HG03159 (cell line): ENCODE measurements around the gene LCN10.

Source experiments
- ATAC-seq: cut with Tn5 transposase; IDR thresholded peaks from one replicate; pipeline ENCODE4 v1.9.1; 2021; ENCODE audit warnings: mild to moderate bottlenecking, moderate library complexity; ENCODE audit not compliant: unreplicated experiment

Gene LCN10

DNA sequence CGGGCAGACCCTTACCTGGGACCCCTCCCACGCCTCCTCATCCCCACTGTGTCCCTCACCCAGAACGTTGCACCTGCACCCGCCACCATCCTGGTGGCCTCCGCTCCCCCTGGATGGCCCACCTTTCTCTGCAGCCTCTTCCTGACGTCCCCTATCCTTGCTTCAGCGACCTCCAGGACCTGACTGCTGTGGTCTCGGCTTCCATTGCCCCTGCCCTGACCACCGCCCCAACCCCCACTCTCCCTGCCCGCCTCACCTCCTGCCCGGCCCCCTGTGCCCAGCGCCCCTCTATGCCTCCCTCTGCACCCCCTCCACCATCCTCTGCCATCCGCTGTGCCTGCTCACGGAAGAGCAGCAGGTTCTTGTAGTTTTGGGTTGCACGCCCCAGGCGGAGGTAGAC is 2.2 kb downstream of the LCN10 start:
- no peak for ATAC-seq

DNA sequence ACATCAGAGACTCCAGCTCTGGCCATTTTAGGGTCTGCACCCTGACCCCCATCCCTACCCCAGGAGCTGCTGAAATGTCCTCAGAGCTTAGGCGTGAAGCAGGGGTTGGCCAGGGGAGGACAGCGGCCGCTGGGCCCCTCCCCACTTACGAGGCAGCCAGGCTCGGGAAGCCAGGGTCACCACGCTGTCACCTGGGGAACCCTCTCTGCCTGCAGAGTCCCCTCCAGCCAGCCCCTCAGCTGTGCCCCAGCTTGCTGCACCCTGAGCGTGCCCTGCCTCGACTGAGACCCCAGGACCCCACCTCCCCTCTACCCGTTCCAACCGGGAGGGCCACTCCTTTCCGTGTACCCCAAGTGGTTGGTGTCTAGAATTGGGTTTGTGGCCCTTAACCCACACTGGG is 2.7 kb downstream of the LCN10 start:
- ATAC-seq: no peak

DNA sequence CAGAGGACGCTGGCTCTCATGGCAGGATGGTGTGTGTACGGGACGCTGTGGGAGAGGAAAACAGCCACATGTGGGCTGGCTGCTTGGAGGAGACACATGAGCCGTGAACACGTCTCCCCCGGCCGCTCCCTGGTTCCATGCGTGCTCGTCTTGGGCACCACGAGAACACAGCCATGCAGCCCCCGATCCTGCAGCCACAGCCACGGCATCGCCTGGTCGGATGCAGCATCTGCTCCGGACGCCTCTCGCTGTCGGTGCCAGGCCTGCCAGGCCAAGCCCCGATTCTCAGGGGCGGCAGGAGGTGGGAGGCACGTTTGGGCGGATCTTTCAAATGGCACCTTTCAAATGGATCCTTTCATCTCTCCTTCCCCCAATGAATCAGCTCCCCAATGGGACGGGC is 3.2 kb downstream of the LCN10 start:
- ATAC-seq: no peak

DNA sequence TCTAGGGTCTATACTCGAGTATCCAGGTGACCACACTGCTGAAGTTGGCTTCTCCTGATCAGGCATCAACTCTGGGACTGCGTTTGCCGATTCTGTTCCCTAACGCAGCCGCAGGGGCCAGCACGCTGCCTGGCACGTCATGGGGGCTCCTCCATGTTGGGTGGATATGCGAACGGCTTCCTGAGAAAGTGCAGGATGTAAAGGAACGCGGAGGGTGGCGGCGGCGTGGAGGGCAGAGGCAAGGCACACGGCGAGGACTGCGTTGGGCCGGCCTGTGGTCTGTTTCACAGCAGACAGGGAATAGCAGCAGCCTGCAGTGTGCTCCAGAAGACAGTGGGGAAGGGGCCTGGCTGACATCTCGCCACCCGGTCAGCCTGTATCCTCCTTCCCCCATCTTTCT is 3.8 kb downstream of the LCN10 start:
- ATAC-seq: no peak

DNA sequence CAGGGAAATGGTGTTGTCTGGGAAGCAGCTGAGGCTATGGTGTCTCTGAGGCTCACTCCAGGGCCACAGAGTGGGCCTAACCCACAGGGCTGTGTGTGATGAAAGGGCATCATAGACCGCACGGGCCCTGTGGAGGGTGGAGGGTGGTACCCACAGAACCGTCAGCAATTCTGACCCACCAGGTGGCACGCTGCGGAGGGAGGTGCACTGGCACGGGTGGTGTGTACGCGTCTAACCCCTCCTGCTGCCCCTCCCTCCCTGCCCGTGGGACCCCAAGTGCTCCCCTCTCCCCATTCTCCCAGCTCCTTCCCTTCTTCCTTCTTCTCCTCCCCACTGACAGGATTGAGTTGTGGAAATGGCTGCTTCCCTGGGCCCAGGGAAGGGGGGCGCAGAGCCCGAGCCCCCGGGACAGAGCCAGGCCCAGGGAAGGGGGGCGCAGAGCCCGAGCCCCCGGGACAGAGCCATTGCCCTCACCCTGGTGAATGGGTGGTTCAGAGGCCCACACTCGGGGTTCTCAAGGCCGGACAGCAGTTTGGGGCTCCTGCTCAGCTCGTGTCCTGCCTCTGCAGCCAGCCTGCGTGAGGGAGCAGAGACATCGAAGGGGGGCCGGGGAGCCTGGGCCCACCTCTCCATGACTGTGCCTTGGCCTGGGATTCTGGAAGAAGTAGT is 6.8 kb downstream of the LCN10 start:
- no peak for ATAC-seq

DNA sequence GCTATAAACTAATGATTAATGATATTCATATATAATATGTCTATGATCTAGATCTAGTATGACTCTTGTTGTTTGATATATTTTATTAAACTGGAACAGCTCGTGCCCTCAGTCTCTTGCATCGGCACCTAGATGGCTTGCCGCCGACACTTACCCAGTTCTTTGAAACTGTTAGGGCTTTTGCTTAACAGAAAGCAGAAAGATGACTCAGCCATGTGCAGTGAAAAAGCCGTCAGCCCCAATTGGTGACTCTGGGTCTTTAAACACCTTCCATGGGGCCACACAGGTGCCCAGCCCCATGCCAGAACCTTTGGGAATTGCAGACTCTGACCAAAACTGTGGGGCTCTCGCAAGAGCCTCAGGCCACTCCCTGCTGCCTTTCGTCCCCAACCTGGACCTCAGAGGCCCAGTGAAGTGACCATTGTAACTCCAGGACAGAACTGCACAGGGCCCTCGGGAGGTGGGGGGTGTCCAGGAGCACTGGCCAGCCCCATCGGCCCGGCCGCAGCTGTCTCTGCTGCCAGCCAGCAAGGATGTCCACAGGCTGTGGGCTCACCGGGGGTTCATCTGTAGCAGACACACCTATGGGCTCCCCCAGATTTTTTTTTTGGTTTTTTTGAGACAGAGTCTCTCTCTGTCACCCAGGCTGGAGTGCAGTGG is 7.8 kb downstream of the LCN10 start:
- no peak for ATAC-seq

DNA sequence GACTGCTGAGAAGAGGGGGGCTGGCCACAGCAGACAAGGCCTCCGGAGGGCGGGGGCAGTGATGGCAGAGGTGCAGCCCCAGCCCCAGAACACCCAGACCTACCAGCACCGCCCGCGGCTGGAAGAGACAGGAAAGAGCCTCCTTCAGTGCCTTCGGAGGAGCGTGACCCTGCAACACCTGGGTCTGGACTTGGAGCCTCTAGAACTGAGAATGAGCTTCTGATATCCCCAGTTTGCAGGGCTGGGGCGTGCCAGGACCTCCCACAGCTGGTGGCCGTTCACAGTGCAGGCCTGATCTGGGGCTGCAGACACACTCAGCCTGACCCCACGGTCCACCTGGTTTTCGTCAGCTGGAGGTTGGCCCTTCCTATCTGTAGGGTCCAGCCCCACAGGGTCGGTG is 9.1 kb downstream of the LCN10 start:
- ATAC-seq: no peak

DNA sequence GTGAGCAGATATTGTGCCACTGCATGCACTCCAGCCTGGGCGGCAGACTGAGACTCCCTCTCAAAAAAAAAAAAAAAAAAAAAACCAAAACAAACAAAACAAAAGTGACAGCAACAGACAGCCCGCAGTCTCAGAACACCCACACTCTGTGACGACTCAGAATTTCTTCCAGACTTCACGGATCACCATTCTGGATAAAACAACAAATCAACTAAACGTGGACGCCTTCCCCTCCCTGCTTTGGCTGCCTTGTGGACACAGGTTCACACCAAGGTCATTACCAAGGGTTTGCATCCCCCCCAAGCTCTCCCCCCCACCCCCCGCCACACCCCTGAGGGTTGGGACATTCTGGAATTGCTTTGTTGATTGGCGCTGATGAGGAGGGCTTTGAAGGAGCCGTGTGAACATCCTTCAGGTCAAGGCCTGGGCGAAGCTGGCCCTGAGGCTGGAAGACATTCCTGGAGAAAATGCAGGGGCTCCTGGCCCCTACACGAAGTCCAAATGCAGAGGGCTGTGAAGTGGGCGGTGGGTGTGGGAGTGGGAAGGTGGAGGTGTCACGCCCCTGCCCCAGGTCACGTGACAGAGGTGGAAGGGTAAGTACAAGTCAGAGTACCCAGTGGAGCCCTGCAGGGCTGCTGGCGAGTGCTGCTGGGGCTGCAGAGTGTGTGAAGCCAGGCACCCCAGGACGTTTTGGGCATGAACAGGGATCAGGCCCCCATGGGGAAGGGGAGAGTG is 10.1 kb downstream of the LCN10 start:
- no peak for ATAC-seq

DNA sequence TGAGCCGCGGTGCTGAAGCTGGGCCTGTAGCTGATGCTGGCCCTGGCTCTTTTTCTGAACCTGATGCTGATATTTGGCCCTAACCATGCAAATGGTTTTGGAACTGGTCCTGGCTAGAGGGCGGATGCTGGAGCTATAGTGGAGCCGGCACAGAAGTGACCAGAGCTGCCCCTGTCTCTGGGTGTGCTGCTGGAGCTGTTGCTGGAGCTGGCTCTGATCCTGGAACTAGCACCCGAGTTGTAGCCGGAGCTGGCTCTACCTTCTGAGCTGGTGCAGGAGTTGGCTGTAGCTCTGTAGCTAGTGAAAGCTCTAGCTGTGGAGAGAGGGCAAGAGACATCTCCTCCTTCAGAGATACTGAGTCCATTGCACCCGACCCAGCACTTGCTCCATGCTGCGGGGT is 12.8 kb downstream of the LCN10 start:
- no peak for ATAC-seq

DNA sequence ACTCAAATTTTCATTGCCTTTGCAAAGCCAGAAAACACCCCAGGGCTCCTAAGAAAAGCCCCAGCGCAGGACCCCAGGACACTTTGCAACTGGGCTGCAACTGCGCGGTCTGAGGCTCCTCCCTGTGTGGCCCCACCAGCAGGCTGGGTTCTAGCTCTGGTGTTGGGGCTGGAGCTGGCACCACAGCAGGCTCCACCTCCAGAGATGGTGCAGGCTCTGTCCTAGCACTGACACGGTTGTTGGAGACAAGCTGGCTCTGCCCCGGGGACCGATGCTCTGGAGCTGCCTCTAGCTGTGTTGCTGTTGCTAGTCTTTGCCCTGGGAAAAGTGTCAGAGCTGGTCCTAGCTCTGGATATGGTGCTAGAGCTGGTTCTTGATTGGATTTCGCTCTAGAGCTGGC is 13.6 kb downstream of the LCN10 start:
- ATAC-seq: no peak

DNA sequence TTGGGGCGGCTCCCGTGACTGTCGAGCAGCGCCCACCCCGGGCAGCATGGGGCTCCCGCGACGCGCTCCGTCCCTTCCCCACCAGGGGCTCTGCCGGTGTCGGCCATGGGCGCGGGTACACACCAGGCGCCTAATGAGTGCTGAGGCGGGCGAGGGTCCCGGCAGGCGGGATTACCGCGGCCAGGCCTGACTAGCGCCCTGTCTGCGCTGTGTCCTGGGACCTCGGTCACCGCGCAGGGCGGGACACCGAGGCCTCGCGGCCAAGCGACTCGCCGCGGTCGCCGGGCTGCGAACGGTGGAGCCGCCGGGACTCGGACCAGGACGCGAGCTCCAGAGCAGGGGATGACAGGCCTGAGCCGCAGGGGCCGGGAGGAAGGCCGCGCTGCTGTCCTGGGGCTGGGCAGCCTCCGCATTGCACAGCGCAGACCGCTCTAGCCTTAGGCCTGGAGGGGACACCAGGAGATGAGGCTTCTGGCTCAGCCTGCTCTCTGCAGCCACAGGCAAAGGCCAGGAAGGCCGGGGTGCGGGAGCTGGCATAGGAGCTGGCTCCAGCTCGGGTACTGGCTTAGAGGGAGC is 14.1 kb downstream of the LCN10 start:
- peak; percentile 15 for ATAC-seq

DNA sequence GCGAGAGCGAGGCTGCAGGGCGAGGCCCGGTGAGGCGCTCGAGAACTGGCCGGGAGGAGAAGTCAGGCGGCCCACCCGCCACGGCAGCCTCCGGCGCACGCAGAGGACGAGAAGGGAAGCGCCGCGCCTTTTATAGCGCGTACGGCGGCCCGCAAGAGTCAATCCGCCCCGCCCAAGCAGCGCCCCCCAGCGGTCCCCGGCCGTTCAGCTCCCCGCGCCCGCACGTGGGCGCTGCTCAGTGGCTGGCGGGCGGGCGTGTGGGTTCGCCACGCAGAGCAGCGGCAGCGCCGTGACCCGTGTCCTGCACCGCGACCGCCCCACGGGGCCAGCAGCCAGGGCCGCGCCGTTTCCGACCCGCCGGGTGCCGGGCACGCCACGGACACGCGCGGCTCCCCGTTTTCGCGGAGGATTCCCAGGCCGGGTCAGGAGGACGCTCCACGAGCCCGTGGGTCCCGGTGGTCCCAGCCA is 14.6 kb downstream of the LCN10 start:
- peak; percentile 65 for ATAC-seq

DNA sequence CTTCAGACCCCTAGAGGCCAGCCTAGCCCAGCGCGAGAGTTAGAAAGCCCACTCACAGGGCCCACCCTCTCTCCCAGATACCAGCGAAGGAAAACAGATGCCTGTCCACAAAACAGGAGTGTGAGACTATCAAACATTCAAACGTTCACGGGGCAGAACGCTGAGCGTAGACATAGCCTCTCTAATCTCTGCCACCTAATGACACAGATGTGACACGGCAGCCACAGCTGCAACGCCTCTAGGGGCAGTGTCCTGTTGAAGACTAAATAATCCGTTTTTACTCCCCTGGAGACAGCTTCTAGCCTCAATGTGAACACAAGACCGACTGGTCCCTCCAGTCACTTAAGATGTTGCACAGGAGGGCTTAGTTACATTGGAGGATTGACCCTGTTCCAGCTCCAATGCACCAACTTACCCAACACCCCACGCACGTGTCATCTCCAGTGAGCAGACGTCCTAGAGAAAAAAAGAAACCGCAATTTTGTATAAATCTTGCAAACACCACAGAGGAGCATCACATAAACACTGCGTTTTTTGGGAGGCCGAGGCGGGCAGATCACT is 16.0 kb downstream of the LCN10 start:
- ATAC-seq: no peak

DNA sequence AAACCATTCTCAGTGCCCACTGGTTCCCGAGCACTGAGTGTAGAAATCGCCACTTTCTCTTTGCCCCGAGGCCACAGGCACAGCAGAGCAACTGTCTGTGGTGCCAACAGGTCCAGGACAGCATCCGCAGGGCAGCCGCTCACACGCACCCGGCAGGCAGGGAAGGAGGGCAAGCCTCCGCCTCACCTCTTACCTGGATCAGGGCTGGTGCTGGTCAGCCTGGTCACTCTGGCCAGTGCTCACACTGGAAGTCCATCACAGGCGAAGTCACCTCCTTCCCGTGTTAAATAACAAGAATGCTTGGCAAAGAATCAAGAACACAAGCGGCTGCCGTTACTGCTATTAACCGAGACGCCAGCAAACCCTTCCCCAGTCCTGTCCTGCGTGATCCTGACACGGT is 16.6 kb downstream of the LCN10 start:
- no peak for ATAC-seq

DNA sequence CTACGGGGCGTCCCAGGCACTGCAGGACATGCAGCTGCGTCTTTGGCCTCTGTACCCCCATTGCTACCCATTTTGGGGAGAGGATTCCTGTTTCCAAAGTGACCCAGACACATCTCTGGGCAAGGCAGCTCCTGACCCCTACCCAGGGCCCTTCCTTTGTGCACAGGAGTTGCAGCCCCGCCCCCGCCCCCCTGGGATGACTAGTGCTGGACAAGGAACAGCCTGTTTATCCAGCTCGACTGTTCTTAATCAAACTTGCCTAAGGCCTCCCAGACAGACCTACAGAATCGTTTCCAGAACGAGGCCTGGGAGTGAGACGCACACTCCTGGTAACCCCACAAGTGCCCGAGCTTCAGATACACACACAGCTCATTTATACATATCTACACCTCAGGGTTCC is 17.1 kb downstream of the LCN10 start:
- ATAC-seq: no peak

DNA sequence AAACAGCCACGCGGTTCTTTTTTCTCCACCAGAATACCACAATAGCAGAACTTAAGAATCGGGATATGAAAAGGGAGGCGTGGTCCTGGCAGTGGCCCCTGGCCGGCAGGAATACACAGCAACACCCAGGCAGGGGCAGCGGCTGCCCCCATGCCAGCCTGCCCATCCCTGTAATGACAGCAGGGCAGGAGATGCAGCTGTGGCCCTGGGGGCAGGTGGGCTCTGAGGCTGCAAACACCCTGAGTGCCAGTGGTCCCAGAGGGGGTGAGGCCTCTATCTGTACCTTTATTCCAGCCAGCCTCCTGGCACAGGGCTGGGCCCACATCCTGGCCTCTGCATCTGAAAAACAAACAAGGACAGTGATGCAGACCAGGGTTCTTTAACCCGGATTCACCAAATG is 18.0 kb downstream of the LCN10 start:
- ATAC-seq: no peak

DNA sequence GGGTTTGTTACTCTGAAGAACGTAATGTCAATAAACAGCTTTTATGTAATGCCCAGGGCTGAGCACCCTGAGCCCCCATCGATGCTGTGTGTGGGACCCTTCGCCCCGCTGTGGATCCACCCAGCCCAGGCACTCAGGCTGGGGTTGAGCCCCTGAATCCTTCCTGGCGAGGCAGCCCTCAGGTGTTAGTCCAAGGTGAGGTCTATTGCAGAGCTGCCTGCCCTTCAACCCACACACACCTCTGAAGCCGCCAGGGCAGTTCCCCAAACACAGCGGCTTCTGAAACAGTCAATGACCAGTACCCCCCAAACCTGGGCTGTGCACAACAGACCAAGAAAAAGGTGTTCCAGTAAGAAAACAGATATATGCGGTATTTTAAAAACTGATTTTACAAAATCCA is 18.8 kb downstream of the LCN10 start:
- no peak for ATAC-seq

DNA sequence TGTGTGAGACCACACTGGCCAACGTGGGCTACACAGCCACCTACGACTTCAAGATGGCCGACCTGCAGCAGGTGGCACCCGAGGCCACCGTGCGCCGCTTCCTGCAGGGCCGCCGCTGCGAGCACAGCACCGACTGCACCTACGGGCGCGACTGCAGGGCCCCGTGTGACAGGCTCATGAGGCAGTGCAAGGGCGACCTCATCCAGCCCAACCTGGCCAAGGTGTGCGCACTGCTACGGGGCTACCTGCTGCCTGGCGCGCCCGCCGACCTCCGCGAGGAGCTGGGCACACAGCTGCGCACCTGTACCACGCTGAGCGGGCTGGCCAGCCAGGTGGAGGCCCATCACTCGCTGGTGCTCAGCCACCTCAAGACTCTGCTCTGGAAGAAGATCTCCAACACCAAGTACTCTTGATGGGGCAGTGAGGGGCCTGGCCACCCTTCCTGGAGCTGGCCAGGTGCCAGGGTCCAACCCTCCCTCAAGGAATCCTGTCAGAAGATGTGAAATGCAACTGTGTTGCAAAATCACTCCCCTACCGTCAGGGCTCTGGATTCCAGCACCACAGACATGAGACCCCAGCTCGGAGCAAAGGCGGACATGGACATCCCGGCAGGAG is 19.3 kb downstream of the LCN10 start:
- ATAC-seq: no peak

DNA sequence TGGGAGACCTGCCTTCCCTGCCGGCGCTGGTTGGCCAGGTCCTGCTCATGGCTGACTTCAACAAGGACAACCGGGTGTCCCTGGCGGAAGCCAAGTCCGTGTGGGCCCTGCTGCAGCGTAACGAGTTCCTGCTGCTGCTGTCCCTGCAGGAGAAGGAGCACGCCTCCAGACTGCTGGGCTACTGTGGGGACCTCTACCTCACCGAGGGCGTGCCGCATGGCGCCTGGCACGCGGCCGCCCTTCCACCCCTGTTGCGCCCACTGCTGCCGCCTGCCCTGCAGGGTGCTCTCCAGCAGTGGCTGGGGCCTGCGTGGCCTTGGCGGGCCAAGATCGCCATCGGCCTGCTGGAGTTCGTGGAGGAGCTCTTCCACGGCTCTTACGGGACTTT is 19.8 kb downstream of the LCN10 start:
- ATAC-seq: no peak

DNA sequence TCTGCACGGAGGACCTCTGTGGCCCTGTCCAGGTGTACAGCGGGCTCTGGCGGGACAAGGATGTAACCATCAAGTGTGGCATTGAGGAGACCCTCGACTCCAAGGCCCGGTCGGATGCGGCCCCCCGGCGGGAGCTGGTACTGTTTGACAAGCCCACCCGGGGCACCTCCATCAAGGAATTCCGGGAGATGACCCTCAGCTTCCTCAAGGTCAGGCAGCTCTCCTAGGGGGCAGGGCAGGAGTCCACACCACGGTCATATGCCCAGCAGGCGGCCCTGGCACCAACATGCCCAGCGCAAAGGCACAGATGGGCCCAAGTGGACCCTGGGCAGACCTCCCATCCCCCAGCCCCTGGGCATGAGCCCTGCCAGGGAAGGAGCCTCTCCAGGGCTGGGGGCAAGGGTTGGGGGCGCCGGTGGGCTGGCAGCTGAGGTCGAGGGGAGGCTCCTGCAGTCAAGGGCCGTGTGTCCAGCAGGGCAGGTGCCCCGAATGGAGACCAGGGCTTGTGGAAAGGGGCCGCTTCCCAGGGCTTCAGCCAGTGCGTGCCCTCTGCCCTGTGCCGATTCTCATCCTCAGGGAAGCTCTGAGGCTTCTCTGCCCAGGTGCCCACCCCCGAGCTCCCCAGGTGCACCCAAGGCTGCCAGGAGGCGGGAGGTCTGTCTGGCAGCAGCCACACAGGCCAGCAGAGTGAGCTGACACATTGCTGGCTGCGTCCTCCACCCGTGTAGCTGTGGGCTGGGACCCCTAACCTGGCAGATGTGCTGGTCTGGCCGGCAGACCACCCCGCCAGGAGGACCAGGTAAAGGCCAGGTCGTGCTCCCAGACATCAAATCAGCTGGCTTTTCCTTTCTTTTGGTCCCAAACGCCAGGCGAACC is 20.4 kb downstream of the LCN10 start:
- ATAC-seq: no peak
